Spleen (tissue), 7 donors: ENCODE data around the gene GKN2.

Experiments
- POLR2A ChIP-seq, 3 donors: fragments of 450-650 bp; IDR thresholded peaks; one replicate each; pipeline ENCODE4 v1.5.1; 2017; ENCODE audit warnings: antibody characterized with exemption in 3 of 3, mild to moderate bottlenecking in 1 of 3
- POLR2AphosphoS5 ChIP-seq, 3 donors: sonication (generic); formaldehyde crosslinking; IDR thresholded peaks; one replicate each; pipeline ENCODE4 v1.5.1; 2017; ENCODE audit warnings: antibody characterized with exemption in 3 of 3
- TF ChIP-seq, protein P1 (sequence below), 11 experiments: fragments of 200-600 bp in 7 of 11; fragments of 450-650 bp in 4 of 11; sonication (generic) in 4 of 11; IDR thresholded peaks in 8 of 11; conservative IDR thresholded peaks in 3 of 11; 1 replicate in 7 of 11; 2 replicates in 4 of 11; pipeline versions ENCODE4 v1.4.0 to v1.8.0; 2016 to 2021; ENCODE audit warnings: antibody characterized with exemption in 11 of 11, inconsistent platforms in 4 of 11, mild to moderate bottlenecking in 1 of 11
- donor health status: DM: no; HTN: no; CAD: no; lungs with moderate emphysema.
- donor health status: DM: no; HTN: no; CAD: no.
- donor health status: DM: no; HTN: no; CAD: no.

DNA sequence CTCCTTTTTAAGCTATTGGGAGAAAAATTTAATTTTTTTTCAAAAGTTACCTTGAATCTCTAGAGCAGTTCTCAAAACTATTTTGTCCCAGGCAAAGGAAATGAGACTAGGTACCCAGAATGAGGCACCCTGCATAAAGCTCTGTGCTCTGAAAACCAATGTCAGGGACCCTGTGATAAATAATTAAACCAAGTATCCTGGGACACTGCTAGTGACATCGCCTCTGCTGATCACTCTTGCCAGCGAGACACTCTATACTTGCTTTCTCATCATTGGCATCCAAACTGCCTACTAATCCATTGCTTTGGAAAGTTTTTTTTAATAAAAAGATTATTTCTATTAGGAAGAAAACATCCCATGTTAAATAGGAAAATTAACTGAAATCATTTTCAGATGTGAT is 23.2 kb upstream of the GKN2 start:
- TF ChIP-seq, protein P1, sequence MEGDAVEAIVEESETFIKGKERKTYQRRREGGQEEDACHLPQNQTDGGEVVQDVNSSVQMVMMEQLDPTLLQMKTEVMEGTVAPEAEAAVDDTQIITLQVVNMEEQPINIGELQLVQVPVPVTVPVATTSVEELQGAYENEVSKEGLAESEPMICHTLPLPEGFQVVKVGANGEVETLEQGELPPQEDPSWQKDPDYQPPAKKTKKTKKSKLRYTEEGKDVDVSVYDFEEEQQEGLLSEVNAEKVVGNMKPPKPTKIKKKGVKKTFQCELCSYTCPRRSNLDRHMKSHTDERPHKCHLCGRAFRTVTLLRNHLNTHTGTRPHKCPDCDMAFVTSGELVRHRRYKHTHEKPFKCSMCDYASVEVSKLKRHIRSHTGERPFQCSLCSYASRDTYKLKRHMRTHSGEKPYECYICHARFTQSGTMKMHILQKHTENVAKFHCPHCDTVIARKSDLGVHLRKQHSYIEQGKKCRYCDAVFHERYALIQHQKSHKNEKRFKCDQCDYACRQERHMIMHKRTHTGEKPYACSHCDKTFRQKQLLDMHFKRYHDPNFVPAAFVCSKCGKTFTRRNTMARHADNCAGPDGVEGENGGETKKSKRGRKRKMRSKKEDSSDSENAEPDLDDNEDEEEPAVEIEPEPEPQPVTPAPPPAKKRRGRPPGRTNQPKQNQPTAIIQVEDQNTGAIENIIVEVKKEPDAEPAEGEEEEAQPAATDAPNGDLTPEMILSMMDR (IDR thresholded peaks at IDR 0.05 in 8 of 11, conservative IDR thresholded peaks at IDR 0.05 in 3 of 11): no peak
- TF ChIP-seq POLR2A (IDR thresholded peaks at IDR 0.05) (no peak), POLR2AphosphoS5 (IDR thresholded peaks at IDR 0.05) (no peak)
